Spleen (tissue), 11 donors: ENCODE results near the gene FBN2. TPM values are rescaled to one million over a fixed set of nuclear protein-coding genes. Genes with fewer than 3 reads are reported as not detected.

Experiments used
- DNase-seq: peaks from one replicate; pipeline ENCODE4 v3.0.0-alpha.2; 2020
- H3K27ac ChIP-seq, 8 donors: fragments of 200-600 bp; sonication (generic) in 7 of 8; 1 replicate in 4 of 8; 2 replicates in 4 of 8; pipeline versions ENCODE4 v1.5.0 to v1.8.0; 2016 to 2021; ENCODE audit warnings: inconsistent platforms in 4 of 8, mild to moderate bottlenecking in 4 of 8, moderate library complexity in 1 of 8
- H3K27me3 ChIP-seq, 7 donors: fragments of 200-600 bp; sonication (generic) in 6 of 7; replicated peaks in 1 of 7; 1 replicate in 4 of 7; 2 replicates in 3 of 7; pipeline versions ENCODE4 v1.5.0 to v1.8.0; 2016 to 2021; ENCODE audit warnings: inconsistent platforms in 3 of 7, mild to moderate bottlenecking in 1 of 7
- H3K36me3 ChIP-seq, 6 donors: fragments of 200-600 bp; sonication (generic) in 5 of 6; 1 replicate in 4 of 6; 2 replicates in 2 of 6; pipeline versions ENCODE4 v1.5.0 to v1.8.0; 2016 to 2021; ENCODE audit warnings: inconsistent platforms in 2 of 6
- H3K4me1 ChIP-seq, 6 donors: fragments of 200-600 bp; sonication (generic) in 5 of 6; 1 replicate in 3 of 6; 2 replicates in 3 of 6; pipeline versions ENCODE4 v1.5.0 to v1.8.0; 2016 to 2021; ENCODE audit warnings: inconsistent platforms in 3 of 6
- H3K4me3 ChIP-seq, 8 donors: fragments of 200-600 bp; sonication (generic) in 7 of 8; 1 replicate in 4 of 8; 2 replicates in 4 of 8; pipeline versions ENCODE4 v1.5.0 to v1.8.0; 2016 to 2021; ENCODE audit warnings: inconsistent platforms in 4 of 8, mild to moderate bottlenecking in 4 of 8, moderate library complexity in 2 of 8
- H3K9me3 ChIP-seq, 8 donors: fragments of 200-600 bp; sonication (generic) in 7 of 8; 1 replicate in 4 of 8; 2 replicates in 4 of 8; pipeline versions ENCODE4 v1.5.0 to v1.8.0; 2016 to 2021; ENCODE audit warnings: inconsistent platforms in 4 of 8
- POLR2A ChIP-seq, 3 donors: fragments of 450-650 bp; IDR thresholded peaks; one replicate each; pipeline ENCODE4 v1.5.1; 2017; ENCODE audit warnings: antibody characterized with exemption in 3 of 3, mild to moderate bottlenecking in 1 of 3
- POLR2AphosphoS5 ChIP-seq, 3 donors: sonication (generic); formaldehyde crosslinking; IDR thresholded peaks; one replicate each; pipeline ENCODE4 v1.5.1; 2017; ENCODE audit warnings: antibody characterized with exemption in 3 of 3
- WGBS, 5 donors: extraction: QIAGEN DNeasy Blood & Tissue Kit in 3 of 5; methylation state at CpG; one replicate each; pipeline versions ENCODE4 v1.1.5 to v1.1.7; 2013 to 2018; 5-methylcytosine and 5-hydroxymethylcytosine counted together
- intact Hi-C: fragments of 100-400 bp; cut with DNase I; formaldehyde crosslinking; loops from one replicate; pipeline ENCODE4 v1.15.0; 2023; ENCODE audit warnings: low total_unique reads
- polyA plus RNA-seq, 3 donors: library from polyadenylated mRNA; stranded (reverse); fragments of 200-250 nt; gene quantifications; one replicate each; pipeline ENCODE4 v1.2.1, GENCODE V29; 2013
- total RNA-seq, 7 donors: library from RNA; depleted of rRNA in 3 of 7; stranded (reverse); fragments of >200 nt in 3 of 7; fragmentation: NEBNext Ultra II Directional in 4 of 7; extraction: Animal tissue kit (Norgen Biotek cat#: 25700) in 4 of 7; gene quantifications; one replicate each; pipeline versions ENCODE4 v1.1.0 to v1.2.1, GENCODE V29; 2016 to 2021
- TF ChIP-seq, protein P1 (sequence below), 11 experiments: fragments of 200-600 bp in 7 of 11; fragments of 450-650 bp in 4 of 11; sonication (generic) in 4 of 11; IDR thresholded peaks in 8 of 11; conservative IDR thresholded peaks in 3 of 11; 1 replicate in 7 of 11; 2 replicates in 4 of 11; pipeline versions ENCODE4 v1.4.0 to v1.8.0; 2016 to 2021; ENCODE audit warnings: antibody characterized with exemption in 11 of 11, inconsistent platforms in 4 of 11, mild to moderate bottlenecking in 1 of 11
- donor health status: healthy with polysubstance abuse.
- donor health status: DM: no; HTN: no; CAD: no; lungs with moderate emphysema.
- donor health status: DM: no; HTN: no; CAD: no.
- donor health status: Bipolar disorder and iron deficiency.
- donor health status: healthy.
- donor health status: DM: no; HTN: no; CAD: no.
- donor health status: DM: yes; HTN: yes; CAD: no.

FBN2 gene
- total and polyA plus RNA-seq, 10 donors, result 0.21 to 7.6 (median 2.6) TPM

DNA sequence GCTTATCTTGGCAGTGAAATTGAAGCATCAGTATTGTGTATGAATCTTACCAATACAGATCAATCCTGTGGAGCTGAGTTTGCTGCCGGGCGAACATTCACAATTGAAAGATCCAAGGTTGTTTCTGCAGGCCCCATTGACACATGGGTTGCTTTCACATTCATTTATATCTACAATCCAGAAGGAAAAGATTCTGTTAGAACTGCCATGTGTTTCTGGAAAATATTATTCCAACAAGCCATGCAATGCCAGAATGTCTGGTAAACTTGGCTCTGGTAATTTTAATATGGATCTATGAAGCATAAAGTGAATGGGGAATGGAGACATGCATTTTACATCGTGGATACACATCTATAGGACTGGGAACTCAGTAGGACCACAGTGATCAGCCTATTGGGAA is 180.8 kb downstream of the FBN2 start:
- H3K36me3 ChIP-seq, result no peaks in the 10 kb centered on the region
- DNase-seq, result no peak
- no peaks in the 10 kb centered on the region for H3K9me3 ChIP-seq
- no peak overlapping the region for H3K27ac ChIP-seq
- intact Hi-C loops, result no loop called here
- no peaks in the 10 kb centered on the region for H3K4me1 ChIP-seq
- no peak overlapping the region for H3K4me3 ChIP-seq
- TF ChIP-seq POLR2A (IDR thresholded peaks at IDR 0.05) (no peak), POLR2AphosphoS5 (IDR thresholded peaks at IDR 0.05) (no peak)
- TF ChIP-seq, protein P1, sequence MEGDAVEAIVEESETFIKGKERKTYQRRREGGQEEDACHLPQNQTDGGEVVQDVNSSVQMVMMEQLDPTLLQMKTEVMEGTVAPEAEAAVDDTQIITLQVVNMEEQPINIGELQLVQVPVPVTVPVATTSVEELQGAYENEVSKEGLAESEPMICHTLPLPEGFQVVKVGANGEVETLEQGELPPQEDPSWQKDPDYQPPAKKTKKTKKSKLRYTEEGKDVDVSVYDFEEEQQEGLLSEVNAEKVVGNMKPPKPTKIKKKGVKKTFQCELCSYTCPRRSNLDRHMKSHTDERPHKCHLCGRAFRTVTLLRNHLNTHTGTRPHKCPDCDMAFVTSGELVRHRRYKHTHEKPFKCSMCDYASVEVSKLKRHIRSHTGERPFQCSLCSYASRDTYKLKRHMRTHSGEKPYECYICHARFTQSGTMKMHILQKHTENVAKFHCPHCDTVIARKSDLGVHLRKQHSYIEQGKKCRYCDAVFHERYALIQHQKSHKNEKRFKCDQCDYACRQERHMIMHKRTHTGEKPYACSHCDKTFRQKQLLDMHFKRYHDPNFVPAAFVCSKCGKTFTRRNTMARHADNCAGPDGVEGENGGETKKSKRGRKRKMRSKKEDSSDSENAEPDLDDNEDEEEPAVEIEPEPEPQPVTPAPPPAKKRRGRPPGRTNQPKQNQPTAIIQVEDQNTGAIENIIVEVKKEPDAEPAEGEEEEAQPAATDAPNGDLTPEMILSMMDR (IDR thresholded peaks at IDR 0.05 in 8 of 11, conservative IDR thresholded peaks at IDR 0.05 in 3 of 11), result no peak
- 85 to 88% (median 86%) methylated on average over 3 of the region's 3 CpGs for WGBS, 5 donors
- H3K27me3 ChIP-seq, result no peaks in the 10 kb centered on the region

DNA sequence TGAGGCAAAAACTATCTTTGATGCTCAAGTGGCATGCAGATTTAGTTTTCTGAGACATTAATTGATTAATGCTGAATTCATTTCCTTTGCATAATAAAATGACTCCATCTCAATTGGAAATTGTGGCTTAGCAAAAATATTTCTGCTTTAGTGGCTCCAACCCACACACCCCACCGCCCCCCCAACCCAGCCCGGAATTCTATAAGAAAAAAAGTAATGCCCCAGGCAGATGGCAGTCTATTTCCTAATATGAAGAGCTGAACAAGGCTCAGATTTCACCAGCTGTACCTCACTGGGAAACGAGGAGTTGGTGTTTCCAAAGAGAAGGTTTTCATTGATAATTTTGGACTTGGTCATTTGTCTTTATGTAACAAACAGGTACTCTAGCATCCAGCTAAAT is 182.1 kb downstream of the FBN2 start:
- H3K9me3 ChIP-seq, result no peaks in the 10 kb centered on the region
- H3K36me3 ChIP-seq, result no peaks in the 10 kb centered on the region
- DNase-seq, result no peak
- 82 to 91% (median 85%) methylated on average over 3 of the region's 3 CpGs for WGBS, 5 donors
- H3K4me1 ChIP-seq, result no peaks in the 10 kb centered on the region
- TF ChIP-seq POLR2AphosphoS5 (IDR thresholded peaks at IDR 0.05), result no peak
- TF ChIP-seq, protein P1 (IDR thresholded peaks at IDR 0.05 in 8 of 11, conservative IDR thresholded peaks at IDR 0.05 in 3 of 11), result no peak
- no peak for TF ChIP-seq POLR2A (IDR thresholded peaks at IDR 0.05)
- H3K4me3 ChIP-seq, result no peak overlapping the region
- H3K27me3 ChIP-seq, result no peaks in the 10 kb centered on the region
- intact Hi-C loops, result no loop called here
- no peak overlapping the region for H3K27ac ChIP-seq

DNA sequence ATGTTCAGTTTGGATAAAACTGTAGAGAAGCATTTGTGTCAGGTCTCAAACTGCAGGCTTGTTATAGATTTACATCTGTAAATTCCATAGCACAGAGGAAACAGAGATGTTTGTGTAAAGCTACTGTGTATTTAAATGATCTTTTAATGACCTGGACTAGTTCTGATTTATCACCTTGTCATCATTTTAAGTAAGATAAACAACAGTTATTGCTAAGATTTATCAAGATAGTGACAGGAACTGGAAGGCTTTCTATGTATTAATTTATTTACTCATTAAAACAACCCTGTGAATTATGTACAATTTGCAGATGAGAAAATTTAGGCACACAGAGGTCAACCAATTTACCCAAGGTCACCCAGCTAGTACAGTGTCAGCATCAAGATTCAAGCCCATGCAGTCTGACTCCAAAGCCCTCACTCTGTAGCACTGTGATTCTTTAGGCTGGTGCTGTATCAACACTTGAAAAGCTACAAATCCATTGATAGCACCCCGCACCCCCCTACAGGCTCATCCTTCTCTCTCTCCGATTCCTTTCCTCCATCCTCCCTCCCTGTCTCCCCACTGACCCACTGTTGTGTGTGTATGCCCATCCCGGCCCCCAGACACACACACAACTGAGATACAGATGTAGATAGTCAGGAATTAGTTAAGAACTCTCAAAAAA is 184.5 kb downstream of the FBN2 start:
- intact Hi-C loops, result no loop called here
- TF ChIP-seq POLR2A (IDR thresholded peaks at IDR 0.05), result no peak
- TF ChIP-seq, protein P1 (IDR thresholded peaks at IDR 0.05 in 8 of 11, conservative IDR thresholded peaks at IDR 0.05 in 3 of 11), result no peak
- TF ChIP-seq POLR2AphosphoS5 (IDR thresholded peaks at IDR 0.05), result no peak
- H3K4me1 ChIP-seq, result no peaks in the 10 kb centered on the region
- H3K27me3 ChIP-seq, result no peaks in the 10 kb centered on the region
- no peak for DNase-seq
- H3K36me3 ChIP-seq, result no peaks in the 10 kb centered on the region
- no peak overlapping the region for H3K4me3 ChIP-seq
- no peaks in the 10 kb centered on the region for H3K9me3 ChIP-seq
- WGBS, 5 donors, result 73 to 91% (median 85%) methylated on average over 3 of the region's 3 CpGs
- no peak overlapping the region for H3K27ac ChIP-seq

DNA sequence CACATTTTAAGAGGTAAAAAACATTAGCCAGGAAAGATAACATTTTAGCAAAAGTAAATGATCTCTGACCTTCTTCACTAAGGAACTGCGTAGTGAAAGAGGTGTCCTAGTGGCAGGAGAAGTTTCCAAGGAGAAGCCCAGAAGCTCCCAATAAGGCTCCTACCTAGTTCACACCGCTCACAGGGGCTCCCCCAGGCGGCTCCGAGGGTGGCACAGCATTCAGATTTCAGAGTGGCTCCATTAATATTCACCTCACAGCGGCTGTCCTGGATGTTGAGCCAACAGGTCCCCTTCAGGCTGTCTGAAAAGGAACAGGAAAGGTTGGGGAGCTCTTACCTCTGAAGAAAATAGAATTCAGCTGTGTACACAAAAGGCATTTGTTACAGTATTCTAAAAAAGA is 187.3 kb downstream of the FBN2 start:
- Histone ChIP-seq H3K27me3 (no peaks in the 10 kb centered on the region), H3K4me1 (no peaks in the 10 kb centered on the region), H3K9me3 (no peaks in the 10 kb centered on the region), H3K4me3 (no peak overlapping the region), H3K36me3 (no peaks in the 10 kb centered on the region), H3K27ac (no peak overlapping the region)
- DNase-seq, result no peak
- 80 to 93% (median 85%) methylated on average over 5 of the region's 5 CpGs for WGBS, 5 donors
- TF ChIP-seq, protein P1 (IDR thresholded peaks at IDR 0.05 in 8 of 11, conservative IDR thresholded peaks at IDR 0.05 in 3 of 11), result no peak
- TF ChIP-seq POLR2AphosphoS5 (IDR thresholded peaks at IDR 0.05) (no peak), POLR2A (IDR thresholded peaks at IDR 0.05) (no peak)
- intact Hi-C loops, result no loop called here
